Measurements from ENCODE around the gene APLP2. TPM values are rescaled to one million over a fixed set of nuclear protein-coding genes. Genes with fewer than 3 reads are reported as not detected.

APLP2 gene
- total RNA-seq, 1 experiment from 2014 or later, result 522 TPM

- DNase-seq (ENCODE audit: extremely low read depth, low read depth), result no peak
Measured at GRCh38 chr11:130139401-130139800, 69.7 kb downstream of the APLP2 start.

DNA sequence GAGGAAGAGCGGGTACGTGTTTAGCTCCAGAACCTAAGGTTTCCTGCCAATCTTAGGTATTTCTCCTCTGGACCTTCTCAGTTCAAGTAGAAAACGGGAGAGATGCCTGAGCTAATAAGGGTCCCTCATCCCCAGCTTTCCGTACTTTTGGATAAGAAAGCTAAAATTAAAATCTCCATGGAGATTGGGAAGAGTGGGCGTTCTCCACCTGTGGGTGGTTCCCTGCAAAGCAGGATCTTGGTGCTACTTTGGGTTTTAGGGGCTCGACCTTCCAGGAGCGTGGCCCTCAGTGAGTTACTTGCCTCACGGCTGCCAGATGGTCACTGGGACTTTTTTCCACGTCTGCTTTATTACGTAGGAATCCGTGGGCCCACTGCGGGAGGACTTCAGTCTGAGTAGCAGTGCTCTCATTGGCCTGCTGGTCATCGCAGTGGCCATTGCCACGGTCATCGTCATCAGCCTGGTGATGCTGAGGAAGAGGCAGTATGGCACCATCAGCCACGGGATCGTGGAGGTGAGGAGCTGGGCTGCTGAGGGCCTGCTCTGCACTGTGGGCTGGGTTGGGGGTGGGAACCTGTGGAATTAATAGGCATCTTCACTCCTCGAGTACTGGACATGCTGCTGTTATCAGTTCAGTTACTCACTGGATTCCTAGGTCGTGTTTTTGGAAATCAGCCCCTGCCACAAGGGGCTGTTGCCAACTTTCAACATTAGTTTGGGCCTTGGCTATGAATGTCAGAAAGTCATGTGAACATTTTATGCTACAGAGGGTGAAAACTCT is 72.1 kb downstream of the APLP2 start:
- DNase-seq (ENCODE audit: extremely low read depth, low read depth), result no peak

DNA sequence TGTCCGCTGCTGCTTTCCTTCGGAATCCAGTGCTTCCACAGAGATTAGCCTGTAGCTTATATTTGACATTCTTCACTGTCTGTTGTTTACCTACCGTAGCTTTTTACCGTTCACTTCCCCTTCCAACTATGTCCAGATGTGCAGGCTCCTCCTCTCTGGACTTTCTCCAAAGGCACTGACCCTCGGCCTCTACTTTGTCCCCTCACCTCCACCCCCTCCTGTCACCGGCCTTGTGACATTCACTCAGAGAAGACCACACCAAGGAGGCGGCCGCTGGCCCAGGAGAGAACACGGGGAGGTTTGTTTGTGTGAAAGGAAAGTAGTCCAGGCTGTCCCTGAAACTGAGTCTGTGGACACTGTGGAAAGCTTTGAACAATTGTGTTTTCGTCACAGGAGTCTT is 74.4 kb downstream of the APLP2 start:
- DNase-seq (ENCODE audit: extremely low read depth, low read depth), result no peak

- DNase-seq (ENCODE audit: extremely low read depth, low read depth), result no peak
Measured at GRCh38 chr11:130144861-130145281, 75.2 kb downstream of the APLP2 start.

DNA sequence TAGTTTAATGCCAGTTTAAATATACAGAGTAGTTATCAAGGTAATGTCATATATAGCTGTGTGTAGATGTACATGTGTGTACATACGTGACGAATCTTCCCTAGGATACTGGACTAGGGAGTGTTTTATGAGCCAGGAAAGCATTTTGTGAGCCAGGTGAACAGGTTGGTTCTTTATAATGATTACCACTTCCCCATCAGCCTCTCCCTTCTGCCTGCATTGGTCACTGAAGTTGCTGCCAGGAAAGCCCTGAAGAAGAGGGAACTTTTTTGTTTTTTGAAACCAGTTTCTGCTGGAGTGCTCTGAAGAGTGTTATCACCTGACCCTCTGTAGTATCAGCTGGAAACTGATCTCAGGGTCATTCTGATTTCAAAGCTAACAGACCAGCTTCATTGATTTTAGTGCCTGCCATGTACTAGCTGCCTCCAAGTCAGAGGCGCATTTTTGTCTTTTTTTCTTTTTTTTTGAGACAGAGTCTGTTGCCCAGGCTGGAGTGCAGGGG is 75.7 kb downstream of the APLP2 start:
- no peak for DNase-seq (ENCODE audit: extremely low read depth, low read depth)

- peak; percentile 26 for DNase-seq (ENCODE audit: extremely low read depth, low read depth)
Measured at GRCh38 chr11:130145975-130146776, 76.5 kb downstream of the APLP2 start.

- DNase-seq (ENCODE audit: extremely low read depth, low read depth), result no peak
Measured at GRCh38 chr11:130146796-130147195, 77.1 kb downstream of the APLP2 start.

GRCh38 chr11:130148796-130149326 is 79.2 kb downstream of the APLP2 start:
- no peak for DNase-seq (ENCODE audit: extremely low read depth, low read depth)

GRCh38 chr11:130150790-130151189 is 81.1 kb downstream of the APLP2 start:
- DNase-seq (ENCODE audit: extremely low read depth, low read depth), result no peak

DNA sequence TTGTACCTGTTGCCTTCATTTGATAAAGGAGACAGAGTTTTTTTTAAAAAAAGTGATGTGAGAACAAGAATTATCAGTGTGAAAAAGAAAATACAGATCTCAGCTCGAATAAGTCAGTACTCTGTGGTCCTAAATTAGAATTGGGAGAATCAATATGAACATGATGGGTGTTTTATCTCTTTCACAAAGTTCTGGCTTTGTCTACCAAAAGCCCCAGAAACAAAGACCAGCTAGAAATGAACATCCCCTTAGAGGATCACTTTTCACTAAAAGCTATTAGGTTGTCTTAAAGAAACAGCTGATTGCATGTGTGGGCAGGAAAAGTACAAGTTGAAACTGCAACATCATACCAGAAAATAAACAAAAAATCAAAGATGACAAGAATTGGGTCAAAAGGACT is 81.5 kb downstream of the APLP2 start:
- DNase-seq (ENCODE audit: extremely low read depth, low read depth), result no peak

GRCh38 chr11:130156108-130157022 is 86.7 kb downstream of the APLP2 start:
- no peak for DNase-seq (ENCODE audit: extremely low read depth, low read depth)

DNA sequence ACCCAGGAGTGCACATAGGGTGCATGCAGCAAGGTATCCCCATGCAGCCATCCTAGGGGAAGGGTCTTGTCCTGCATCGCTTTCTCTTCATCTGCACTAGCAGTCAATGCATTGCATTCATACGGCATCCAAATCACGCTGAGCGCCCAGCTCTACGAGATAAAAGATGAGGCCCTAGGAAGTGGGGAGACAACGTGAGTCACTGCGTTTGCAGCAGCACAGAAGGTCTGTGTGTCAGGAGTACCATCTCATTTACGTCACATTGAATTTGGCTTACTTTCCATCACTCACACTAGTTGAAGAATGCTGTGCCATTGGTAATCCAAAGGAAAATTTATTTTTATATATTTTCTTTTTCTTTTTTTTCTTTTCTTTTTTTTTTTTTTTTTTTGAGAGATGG is 87.4 kb downstream of the APLP2 start:
- no peak for DNase-seq (ENCODE audit: extremely low read depth, low read depth)

GRCh38 chr11:130157840-130158239 is 88.1 kb downstream of the APLP2 start:
- no peak for DNase-seq (ENCODE audit: extremely low read depth, low read depth)

DNA sequence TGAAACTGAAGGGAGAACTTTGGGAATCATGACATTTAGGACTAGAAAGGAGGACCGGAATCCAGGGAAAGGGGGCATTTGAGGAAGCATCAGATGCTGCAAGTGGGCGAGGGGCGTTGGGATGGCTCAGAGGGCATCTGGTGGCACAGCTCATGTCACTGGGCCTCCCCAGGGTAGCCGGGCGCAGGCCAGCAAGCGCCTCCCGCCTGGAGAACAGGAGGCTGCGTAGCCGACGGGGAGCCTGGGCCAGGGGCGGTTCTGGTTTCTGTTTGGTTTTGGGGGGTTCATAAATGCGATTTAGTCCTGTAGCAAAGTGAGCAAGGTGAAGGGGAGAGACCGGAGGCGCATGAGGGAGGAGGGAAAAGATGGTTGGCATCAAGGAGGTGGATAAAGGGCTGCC is 89.4 kb downstream of the APLP2 start:
- DNase-seq (ENCODE audit: extremely low read depth, low read depth), result no peak

DNA sequence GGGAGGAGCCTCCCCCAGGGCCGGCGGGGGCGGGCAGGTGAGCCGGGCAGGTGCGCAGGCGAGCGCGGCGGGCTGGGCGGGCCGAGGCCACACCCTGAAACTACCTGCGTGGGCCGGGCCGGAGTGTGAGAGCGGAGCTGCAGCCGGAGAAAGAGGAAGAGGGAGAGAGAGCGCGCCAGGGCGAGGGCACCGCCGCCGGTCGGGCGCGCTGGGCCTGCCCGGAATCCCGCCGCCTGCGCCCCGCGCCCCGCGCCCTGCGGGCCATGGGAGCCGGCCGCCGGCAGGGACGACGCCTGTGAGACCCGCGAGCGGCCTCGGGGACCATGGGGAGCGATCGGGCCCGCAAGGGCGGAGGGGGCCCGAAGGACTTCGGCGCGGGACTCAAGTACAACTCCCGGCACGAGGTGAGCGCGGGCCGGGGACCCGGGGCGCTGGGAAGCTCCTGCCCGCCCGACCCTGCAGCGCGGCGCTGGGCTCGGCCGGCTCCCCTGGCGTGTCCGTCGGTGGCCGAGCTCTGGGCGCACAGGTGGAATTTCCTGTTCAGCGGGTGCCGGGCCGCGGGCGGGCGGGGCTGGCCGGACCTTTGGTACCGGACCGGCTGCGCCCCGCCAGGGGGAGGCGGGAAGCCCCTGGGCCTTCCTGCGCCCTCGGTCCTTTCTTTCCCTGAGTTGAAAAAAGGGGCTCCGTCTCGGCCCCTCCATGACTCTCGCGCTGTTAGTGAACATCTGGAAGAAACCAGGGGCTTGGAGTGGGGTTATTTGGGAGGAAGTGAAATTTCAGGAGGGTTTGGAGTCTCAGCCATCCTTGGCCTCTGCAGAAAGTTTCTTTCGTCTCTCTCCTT is 90.2 kb downstream of the APLP2 start, which contains the start of gene ST14:
ST14 (plus strand) TSS at position 126 of the 841 bp plus-strand sequence; CDS start at position 324, 198 bp downstream.
- DNase-seq (ENCODE audit: extremely low read depth, low read depth), result no peak

DNA sequence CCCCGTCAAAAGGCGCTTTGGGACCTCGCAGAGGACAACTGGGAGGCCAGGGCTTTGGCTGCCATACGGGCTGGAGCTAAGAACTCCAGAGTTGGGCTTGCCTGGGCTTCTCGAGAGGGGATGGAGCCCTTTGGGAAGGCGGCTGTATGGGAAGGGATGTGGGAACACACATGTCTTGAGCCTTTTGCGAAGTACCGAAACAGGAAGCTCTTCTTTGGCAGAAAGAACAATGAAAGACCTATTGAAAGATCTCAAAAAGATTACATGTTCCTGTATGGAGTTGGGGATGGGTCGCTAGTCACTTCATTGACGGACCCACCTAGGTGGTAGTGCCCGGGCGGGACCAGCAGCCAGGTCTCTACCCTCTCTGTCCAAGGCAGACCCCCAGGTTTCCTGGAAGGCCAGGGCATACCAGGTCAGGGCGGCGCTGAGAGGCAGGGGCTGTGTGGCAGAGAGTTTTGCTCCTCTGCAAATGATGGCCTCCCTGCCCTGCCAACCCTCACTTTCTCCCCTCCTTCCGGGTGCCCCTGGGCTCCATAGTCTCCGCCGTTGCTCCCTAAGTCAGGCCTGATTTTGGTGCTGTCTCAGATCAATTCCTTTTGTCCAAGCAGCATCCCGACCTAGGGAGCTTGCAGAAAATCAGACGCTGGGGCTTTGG is 90.9 kb downstream of the APLP2 start:
- DNase-seq (ENCODE audit: extremely low read depth, low read depth), result no peak

GRCh38 chr11:130161441-130162145 is 91.9 kb downstream of the APLP2 start:
- DNase-seq (ENCODE audit: extremely low read depth, low read depth), result no peak

DNA sequence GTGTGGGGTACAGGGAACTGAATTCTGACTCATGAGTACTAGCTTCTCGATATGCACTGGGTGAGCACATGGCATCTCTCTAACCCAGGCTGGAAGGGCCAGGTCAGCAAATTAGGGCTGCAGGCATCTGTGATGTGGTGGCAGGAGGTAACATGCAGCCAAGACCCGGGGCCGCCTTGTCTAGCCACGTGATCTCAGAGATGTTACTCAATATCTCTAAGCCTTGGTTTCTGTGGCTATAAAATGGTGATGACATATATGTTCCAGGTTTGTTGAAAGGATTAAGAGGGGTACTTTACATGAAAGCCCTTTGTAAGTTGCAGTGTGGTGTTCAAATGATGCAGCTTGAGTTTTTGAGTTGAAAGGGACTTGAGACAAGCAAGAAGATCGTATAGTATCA is 93.0 kb downstream of the APLP2 start:
- DNase-seq (ENCODE audit: extremely low read depth, low read depth), result no peak
